ENCODE data around the gene DNAJA1. TPM values are rescaled to one million over a fixed set of nuclear protein-coding genes. Genes with fewer than 3 reads are reported as not detected.

Gene DNAJA1
- total RNA-seq (2014; rRNA removed; shearing (Covaris generic)) (110 and 136 TPM in 2 replicates), total RNA-seq (2022) (65.3 and 109 TPM in 2 replicates), Bru-seq, nascent RNA (percentile 90 among the genes with signal in this experiment), BruChase-seq, experiment 1, labeled RNA remaining after a 6-hour chase (percentile 83 among the genes with signal in this experiment), BruChase-seq, experiment 2, labeled RNA remaining after a 2-hour chase (percentile 95 among the genes with signal in this experiment)
- long read RNA-seq, transcript DNAJA1-201 (9 exons, 2,381 nt), result major isoform, 113 of 129 reads
- long read RNA-seq, partial matches to known transcripts, result 7 of 129 reads
- long read RNA-seq, other reads (novel, unspliced or antisense), result 9 of 129 reads

DNA sequence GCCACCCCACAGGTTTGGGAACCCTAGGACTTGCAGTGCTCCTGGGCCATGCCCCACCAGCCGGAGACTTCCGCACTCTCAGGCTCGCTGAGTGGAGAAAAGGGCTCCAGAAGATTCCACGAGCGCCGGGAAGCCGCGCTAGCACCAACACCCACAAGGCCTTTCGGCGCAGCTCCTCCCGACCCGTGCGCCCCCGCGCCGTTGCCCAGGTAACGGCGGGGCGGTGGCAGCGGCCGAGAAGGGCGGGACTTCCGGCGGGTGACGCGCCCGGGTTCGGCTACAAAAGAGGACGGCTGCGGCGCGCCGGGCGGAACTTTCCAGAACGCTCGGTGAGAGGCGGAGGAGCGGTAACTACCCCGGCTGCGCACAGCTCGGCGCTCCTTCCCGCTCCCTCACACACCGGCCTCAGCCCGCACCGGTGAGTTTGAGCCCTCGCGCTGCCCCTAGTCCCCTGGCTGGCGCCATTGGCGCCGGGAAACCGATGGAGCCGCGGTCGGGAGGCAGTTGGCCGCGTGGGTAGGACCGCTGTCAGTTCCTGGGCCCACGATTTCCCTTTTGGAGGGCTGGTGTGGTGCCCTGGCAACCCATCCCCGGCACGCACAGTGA is at the start of gene DNAJA1:
Gene DNAJA1 (plus strand): TSS at position 308 of the 606 bp plus-strand sequence. CDS start 1,212 bp downstream, outside the sequence.
- Histone ChIP-seq H3K4me1 (ENCODE audit: insufficient read depth, low read length, poor library complexity, severe bottlenecking) (peaks cover 59% of the 10 kb centered on the region), H3K4me2 (ENCODE audit: low read length) (peak within 1 kb of the TSS; percentile 91), H3K79me2 (ENCODE audit: insufficient read depth, low read depth, low read length) (peaks cover 89% of the 10 kb centered on the region), H4K20me1 (ENCODE audit: insufficient read depth, low read length) (peaks cover 31% of the 10 kb centered on the region), H3K9me2 (ENCODE audit: insufficient read depth, low read length) (no peaks in the 10 kb centered on the region), H2AFZ (ENCODE audit: low read length) (peak within 1 kb of the TSS; percentile 58), H3K36me3 (ENCODE audit: insufficient read depth, low read length) (peaks cover 73% of the 10 kb centered on the region), H3K4me3 (ENCODE audit: low read depth, low read length, poor library complexity, severe bottlenecking) (peak within 1 kb of the TSS; percentile 100), H3K9me3 (ENCODE audit: low read length) (no peaks in the 10 kb centered on the region), H3K27ac (ENCODE audit: low read depth, low read length, poor library complexity, severe bottlenecking) (peak within 1 kb of the TSS; percentile 79)
- BruUV-seq (replicated peaks), result no TSS peak
- intact Hi-C loops (cut with micrococcal nuclease; ENCODE audit: unreplicated experiment), result loop anchor here (2.0 to 5.0 kb wide), 3 partner anchors 24 to 197 kb away; partner anchors contain the start of genes APTX and B4GALT1
- peak; percentile 95 for DNase-seq (ENCODE audit: low spot score)
- no peak for TF ChIP-seq EZH2phosphoT487 (IDR thresholded peaks at IDR 0.05; ENCODE audit: borderline replicate concordance, low read depth, low read length)
- TF ChIP-seq, protein P1, sequence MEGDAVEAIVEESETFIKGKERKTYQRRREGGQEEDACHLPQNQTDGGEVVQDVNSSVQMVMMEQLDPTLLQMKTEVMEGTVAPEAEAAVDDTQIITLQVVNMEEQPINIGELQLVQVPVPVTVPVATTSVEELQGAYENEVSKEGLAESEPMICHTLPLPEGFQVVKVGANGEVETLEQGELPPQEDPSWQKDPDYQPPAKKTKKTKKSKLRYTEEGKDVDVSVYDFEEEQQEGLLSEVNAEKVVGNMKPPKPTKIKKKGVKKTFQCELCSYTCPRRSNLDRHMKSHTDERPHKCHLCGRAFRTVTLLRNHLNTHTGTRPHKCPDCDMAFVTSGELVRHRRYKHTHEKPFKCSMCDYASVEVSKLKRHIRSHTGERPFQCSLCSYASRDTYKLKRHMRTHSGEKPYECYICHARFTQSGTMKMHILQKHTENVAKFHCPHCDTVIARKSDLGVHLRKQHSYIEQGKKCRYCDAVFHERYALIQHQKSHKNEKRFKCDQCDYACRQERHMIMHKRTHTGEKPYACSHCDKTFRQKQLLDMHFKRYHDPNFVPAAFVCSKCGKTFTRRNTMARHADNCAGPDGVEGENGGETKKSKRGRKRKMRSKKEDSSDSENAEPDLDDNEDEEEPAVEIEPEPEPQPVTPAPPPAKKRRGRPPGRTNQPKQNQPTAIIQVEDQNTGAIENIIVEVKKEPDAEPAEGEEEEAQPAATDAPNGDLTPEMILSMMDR (conservative IDR thresholded peaks at IDR 0.05; ENCODE audit: low read length), result no peak
- ChIA-PET CTCF (ENCODE audit: unreplicated experiment) (no interaction called here), POLR2A (interaction anchor here (0.6 to 2.5 kb wide), 23 partner anchors 9 to 449 kb away, joined by 3 to 15 read pairs (median 4); partner anchors contain the start of genes APTX, NFX1 and NOL6)

DNA sequence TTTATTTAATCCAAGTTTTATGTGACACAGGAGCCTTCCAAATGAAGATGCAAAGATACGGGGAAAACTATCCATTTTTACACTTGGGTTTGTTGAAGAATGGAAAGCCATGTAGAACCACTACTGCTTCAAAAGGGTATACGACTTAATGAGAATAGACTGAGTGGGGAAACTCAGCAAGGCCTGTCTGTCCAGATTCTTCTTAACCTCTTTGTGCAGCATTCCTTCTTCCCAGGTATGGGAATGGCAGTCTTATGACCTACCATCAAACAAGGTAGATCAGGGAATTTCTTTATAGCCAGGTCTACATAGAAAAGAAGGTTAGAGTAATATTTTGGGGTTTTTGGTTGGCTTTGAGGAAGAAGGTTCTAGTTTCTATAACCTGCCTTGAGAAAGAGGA is 47.0 kb upstream of the DNAJA1 start:
- intact Hi-C loops (cut with micrococcal nuclease; ENCODE audit: unreplicated experiment), result no loop called here
- ChIA-PET CTCF (ENCODE audit: unreplicated experiment) (no interaction called here), POLR2A (no interaction called here)
- Histone ChIP-seq H3K9me3 (ENCODE audit: low read length) (no peaks in the 10 kb centered on the region), H2AFZ (ENCODE audit: low read length) (no peak overlapping the region), H3K36me3 (ENCODE audit: insufficient read depth, low read length) (peaks cover 64% of the 10 kb centered on the region), H3K4me3 (ENCODE audit: low read depth, low read length, poor library complexity, severe bottlenecking) (no peak overlapping the region), H3K4me2 (ENCODE audit: low read length) (no peak overlapping the region), H3K79me2 (ENCODE audit: insufficient read depth, low read depth, low read length) (no peaks in the 10 kb centered on the region), H3K9me2 (ENCODE audit: insufficient read depth, low read length) (no peaks in the 10 kb centered on the region), H4K20me1 (ENCODE audit: insufficient read depth, low read length) (no peaks in the 10 kb centered on the region), H3K27ac (ENCODE audit: low read depth, low read length, poor library complexity, severe bottlenecking) (no peak overlapping the region), H3K4me1 (ENCODE audit: insufficient read depth, low read length, poor library complexity, severe bottlenecking) (no peaks in the 10 kb centered on the region)
- DNase-seq (ENCODE audit: low spot score), result no peak
- TF ChIP-seq, protein P1 (conservative IDR thresholded peaks at IDR 0.05; ENCODE audit: low read length), result no peak
- TF ChIP-seq EZH2phosphoT487 (IDR thresholded peaks at IDR 0.05; ENCODE audit: borderline replicate concordance, low read depth, low read length), result no peak
- BruUV-seq (replicated peaks), result no TSS peak
